NCI-H2196 treated with DMSO at 0.1 percent for 48 hours (cell line): ENCODE measurements around the gene PINLYP.
"Not testable (repeated sequence)": the region's sequence is repeated elsewhere in the genome, so short reads cannot be mapped to it uniquely, and the experiment has no call there.

Experiments
- DNase-seq: peaks from one replicate; lab custom pipeline; 2025; ENCODE audit not compliant: unreplicated experiment; lab: John Stamatoyannopoulos, UW

Gene PINLYP

GRCh38 chr19:43547926-43548325, 27.7 kb upstream of the PINLYP start:
- not testable (repeated sequence) for DNase-seq

DNA sequence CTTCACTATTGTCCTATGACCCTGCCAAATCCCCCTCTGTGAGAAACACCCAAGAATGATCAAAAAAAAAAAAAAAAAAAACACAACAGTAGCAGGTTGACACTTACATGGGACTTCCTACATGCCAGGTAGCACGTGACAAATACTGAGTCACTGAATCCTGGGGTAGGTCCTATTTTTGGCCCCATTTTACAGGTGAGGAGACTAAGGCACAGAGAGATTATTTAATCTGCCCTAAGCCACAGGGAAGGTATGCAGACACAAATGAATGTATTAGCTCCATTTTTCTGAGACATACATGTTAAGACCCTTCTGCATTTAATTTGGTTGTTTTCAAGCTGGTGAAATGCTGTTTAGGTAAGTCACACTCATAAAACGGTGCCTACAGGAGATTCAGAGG, 26.9 kb upstream of the PINLYP start:
- no peak for DNase-seq

DNA sequence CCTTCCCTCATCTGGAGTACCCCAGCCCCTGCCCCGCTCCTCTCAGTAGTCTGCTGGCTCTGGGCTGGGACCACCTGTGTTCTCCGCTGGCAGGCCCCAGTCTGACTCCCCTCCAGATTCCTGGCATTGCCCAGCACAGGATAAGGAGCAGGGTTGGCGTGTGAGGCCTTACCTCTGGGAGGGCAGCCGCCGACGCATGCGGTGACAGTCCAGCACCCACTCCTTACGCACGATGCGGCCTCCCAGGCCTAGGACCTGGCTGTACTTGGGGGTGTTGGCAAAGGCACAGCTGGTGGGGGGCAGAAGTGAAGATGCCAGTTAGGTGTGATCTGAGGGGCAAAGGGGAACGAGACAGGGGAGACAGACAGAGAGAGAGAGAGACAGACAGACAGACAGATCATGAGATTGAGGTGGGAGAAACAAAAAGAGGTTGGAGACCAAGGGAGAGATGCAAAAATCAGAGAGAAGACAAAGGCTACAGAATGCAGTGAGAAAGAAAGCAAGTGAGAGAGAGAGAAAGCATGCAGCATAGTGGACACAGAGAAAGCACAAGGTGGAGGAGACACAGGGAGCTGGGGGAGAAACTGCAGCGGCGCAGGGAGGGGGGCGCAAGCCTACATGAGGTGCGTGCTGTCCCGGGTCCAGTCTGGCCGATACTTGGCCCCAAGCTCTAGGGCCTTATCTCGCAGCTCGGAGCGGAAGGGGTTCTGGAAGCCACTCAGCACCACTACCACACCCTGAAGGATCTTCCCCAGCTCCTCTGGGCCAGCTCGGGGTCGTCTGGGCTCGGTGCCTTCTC, 24.0 kb upstream of the PINLYP start:
- no peak for DNase-seq

GRCh38 chr19:43552198-43552450, 23.5 kb upstream of the PINLYP start:
- no peak for DNase-seq

GRCh38 chr19:43552616-43553015, 23.0 kb upstream of the PINLYP start:
- DNase-seq = no peak

DNA sequence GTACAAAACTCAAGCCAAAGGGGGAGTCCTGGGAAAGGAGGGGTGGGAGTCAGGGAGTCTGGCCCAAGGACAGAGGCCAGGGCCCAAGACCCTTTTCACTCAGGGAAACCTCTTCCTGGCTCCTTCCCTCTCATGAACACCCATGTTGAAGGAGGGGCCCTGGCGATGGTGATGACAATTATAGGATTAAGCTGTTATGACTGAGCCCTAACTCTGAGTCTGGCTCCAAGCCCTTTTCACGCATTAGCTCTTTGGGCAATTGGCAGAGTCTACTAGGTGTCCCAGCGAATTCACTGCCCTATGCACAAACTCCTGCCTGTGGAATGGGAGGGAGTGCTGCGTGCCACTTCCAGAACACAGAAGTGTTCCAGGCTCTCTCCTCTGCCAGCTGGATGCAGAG, 21.9 kb upstream of the PINLYP start:
- no peak for DNase-seq

- DNase-seq = no peak
Observed at GRCh38 chr19:43554317-43554895, 21.2 kb upstream of the PINLYP start.

DNA sequence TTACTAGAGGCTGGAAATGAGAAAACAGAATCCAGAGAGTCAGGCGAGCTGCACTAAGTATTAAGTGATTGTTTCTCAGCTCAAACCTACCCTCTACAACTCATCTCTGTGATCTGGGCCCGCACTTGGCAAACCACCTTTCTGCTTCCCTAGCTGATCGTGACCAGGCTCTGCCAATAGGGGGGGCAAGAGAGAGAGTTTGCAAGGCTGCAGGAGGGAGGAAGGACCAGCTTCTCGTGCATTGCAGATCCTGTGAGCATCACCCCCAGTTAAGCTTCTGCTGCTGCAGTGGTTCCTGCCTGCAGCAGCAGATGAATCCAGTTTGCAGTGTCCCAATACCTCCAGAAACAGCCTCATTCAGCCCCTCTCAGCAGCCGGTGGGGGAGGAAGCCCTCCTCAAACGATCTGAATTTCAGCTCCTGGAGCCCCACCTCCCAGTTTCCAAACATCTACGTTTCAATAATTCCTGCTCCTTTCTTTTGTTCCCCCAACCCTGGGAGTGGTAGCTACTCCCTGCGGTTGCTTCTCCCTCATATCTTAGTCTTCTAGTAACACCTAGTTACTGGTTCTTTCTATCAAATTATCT, 20.3 kb upstream of the PINLYP start:
- peak; percentile 60 for DNase-seq

GRCh38 chr19:43560687-43561086, 14.9 kb upstream of the PINLYP start:
- no peak for DNase-seq

DNA sequence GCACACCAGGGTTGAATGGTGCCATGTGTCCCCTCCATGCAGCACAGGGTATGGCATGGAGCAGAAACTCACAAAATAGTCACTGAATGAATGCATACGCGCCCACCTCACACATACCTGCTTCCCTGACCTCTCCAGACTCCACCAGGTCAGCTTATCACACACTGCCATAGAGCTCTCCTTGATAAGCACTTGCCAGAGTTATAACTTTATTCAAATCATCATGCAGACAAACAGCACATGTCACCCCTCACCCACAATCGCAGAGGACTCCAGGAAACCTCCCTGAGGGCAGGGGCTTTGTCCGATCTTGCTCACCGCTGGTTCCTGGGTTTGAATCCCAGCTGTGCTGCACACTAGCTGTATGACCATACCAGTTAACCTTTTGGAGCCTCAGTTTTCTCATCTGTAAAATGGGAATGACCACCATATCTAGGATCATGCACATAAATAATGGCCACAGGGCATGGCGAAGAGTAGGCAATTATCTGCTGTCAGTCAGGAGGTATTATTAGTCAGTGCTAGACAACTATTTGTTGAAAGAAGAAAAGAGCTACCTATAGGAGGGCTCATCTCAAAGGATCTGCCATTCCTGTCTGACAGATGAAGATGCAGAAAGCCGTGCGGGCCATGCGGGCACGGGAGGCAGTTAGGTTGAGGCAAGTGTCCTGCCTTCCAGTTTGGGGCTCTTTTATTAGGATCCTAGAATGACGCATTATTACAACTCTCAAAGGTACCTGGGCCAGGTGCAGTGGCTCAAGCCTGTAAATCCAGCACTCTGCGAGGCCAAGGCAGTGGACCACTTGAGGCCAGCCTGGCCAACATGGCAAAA, 14.2 kb upstream of the PINLYP start:
- no peak for DNase-seq

- no peak for DNase-seq
Observed at GRCh38 chr19:43562226-43562697, 13.3 kb upstream of the PINLYP start.

DNA sequence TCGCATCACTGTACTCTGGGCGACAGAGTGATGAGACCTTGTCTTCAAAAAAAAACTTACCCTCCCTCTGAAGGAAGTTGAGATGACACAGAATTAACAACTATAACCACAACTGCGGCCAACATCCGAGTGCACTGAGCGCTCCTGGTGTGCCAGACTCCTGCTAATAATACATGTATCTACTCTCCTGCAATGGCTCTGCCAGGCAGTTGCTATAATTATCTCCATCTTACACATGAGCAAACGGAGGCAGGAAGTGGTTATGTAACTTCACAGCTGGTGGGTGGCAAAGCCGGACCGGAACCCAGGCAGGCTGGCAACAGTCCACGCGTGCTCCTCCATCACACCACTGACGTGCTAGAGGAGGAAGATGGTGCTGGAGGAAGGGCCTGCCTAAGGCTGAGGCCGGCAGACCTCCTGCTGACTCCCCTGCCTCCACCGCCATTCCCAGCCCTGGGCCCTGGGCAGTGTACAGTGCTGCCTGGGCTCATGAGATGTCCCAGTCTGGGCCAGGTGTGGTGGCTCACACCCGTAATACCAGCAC, 12.8 kb upstream of the PINLYP start:
- DNase-seq = peak; percentile 82

GRCh38 chr19:43563816-43564457, 11.7 kb upstream of the PINLYP start:
- DNase-seq = no peak

- DNase-seq = no peak
Observed at GRCh38 chr19:43564800-43565199, 10.8 kb upstream of the PINLYP start.

GRCh38 chr19:43569657-43570056, 5.9 kb upstream of the PINLYP start:
- no peak for DNase-seq

- DNase-seq = peak; percentile 80
Observed at GRCh38 chr19:43570174-43570791, 5.3 kb upstream of the PINLYP start.

- peak; percentile 64 for DNase-seq
Observed at GRCh38 chr19:43572171-43572588, 3.4 kb upstream of the PINLYP start.

DNA sequence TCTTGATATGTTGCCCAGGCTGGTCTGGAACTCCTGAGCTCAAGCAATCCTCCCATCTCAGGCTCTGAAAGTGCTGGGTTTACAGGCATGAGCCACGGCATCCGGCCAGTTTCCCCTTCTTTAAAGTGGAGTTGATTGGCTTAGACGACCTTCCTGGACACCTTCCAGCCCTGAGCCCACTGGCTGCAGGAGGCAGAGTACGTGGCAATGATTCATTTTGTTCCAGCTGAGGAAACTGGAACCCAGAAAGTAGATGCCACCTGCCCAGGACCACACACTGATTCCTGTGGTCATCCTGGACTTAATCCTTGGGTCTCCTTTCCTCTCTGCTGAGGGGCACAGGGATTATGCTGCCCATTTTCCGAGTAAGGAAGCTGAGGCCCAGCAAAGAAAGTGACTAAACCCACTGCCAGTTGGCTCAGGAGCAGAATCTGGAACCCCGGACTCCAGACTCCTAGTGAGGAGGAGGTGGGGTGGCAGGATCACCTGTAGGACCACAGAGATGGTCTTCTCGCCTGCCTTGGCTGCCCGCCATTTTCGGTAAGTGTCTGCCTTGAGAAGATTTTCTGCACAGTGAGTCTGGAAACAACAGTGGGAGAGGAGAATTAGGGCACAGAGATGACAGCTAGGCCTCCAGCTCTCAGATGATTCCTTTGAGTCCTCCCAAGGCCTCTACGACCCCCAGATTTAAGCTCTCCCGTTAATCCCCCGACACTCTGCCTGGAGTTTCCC, 1.0 kb upstream of the PINLYP start:
- no peak for DNase-seq

DNA sequence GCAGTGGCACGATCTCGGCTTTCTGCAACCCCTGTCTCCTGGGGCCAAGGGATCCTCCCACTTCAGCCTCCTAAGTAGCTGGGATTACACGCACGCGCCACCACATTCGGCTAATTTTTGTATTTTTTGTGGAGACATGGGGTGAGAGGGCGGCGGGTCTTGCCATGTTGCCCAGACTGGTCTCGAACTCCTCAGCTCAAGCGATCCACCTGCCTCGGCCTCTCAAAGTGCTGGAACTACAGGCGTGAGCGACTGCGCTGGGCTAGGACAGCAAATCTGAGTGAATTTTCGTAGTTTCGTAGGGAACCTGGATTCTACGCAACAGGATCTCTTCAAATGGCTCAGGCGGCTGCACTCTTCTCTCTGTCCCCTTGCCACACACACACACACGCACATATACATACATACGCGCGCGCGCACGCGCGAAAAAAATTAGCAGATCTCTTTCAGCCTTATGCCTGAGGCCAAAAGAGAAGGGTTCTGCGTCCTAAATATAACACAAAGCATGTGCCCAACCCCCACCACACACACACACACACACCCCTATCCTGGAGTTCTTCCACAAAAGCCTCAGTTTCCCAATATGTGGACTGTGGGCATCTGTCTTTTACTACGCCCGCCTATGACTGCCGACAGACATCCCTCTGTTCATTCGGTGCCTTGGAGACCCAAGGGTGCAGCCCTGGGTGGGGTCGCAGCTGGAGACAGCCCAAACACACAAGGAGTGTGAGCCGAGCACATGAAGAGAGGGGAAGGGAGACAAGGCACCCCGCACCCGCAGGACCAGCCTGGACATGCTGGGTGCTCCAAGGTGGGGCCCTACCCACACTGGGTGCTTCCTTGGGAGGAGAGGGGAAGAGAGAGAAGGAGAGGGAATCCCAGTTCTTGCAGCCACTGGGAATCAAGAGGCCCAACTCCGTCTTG, 616 bp downstream of the PINLYP start:
- no peak for DNase-seq
